ENCODE results near the gene SF3B6.

SF3B6 gene

GRCh38 chr2:24018241-24018640, 57.9 kb downstream of the SF3B6 start:
- DNase-seq = no peak

DNA sequence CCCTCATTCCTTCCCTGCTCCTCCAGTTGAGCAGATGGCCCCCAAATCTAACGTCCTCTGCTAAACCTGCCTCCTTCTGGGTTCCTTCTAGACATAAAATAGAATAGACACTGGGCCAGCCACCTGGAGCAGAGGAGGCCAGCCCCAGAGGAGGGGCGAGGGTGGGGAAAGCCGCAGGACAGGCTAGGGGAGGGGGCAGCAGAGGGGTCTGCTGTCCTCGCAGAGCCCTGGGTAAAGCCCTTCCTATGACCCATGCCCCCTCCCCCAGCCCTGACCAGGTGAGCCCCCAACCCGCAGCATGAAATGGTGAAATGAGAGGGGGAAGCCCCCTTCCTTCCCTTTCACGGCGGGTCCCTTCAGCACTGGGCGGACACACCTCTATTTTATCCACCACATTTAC, 58.4 kb downstream of the SF3B6 start:
- no peak for DNase-seq

All from NCI-H1417 (cell line).